ENCODE data around the gene CDH5.

- TF ChIP-seq CTCF (IDR thresholded peaks at IDR 0.05), result no peak
- TF ChIP-seq POLR2A (IDR thresholded peaks at IDR 0.05), result no peak
These were observed 25.5 kb downstream of the CDH5 start for GRCh38 chr16:66391726-66392670.
